PC-9 (cell line): ENCODE data around the gene STAMBP. TPM values are rescaled to one million over a fixed set of nuclear protein-coding genes. Genes with fewer than 3 reads are reported as not detected.

Source experiments
- BruUV-seq: library from RNA; stranded (reverse); fragments of 400-500 nt; replicated peaks from 2 replicates; lab custom pipeline; 2021; lab: Mats Ljungman, UMichigan
- CTCF ChIA-PET: fragments of 300-600 bp; sonication (Branson Sonifier 250); formaldehyde crosslinking; loops from one replicate; lab custom pipeline; 2022; ENCODE audit warnings: antibody characterized with exemption; lab: Charles Lee
- POLR2A ChIA-PET: fragments of 300-600 bp; sonication (Branson Sonifier 250); formaldehyde crosslinking; loops from one replicate; lab custom pipeline; 2022; ENCODE audit warnings: antibody characterized with exemption; ENCODE audit not compliant: unreplicated experiment; lab: Charles Lee
- DNase-seq, 2 experiments: peaks; one replicate each; pipeline versions ENCODE4 v3.0.0 to v3.0.0-alpha.2; 2015 to 2022; ENCODE audit warnings: mixed read lengths in 1 of 2
- H2AFZ ChIP-seq: fragments of 200-600 bp; sonication (generic); 2 replicates; pipeline ENCODE4 v1.8.1; 2017; ENCODE audit warnings: antibody characterized with exemption
- H3F3A ChIP-seq: fragments of 200-600 bp; sonication (generic); 2 replicates; pipeline ENCODE4 v1.8.1; 2017; ENCODE audit warnings: antibody characterized with exemption, mild to moderate bottlenecking, low read depth; ENCODE audit not compliant: insufficient read depth
- H3K27ac ChIP-seq: fragments of 200-600 bp; sonication (generic); 2 replicates; pipeline ENCODE4 v1.6.1; 2016; ENCODE audit warnings: mixed run types
- H3K27me3 ChIP-seq: fragments of 200-600 bp; sonication (generic); 2 replicates; pipeline ENCODE4 v1.6.1; 2016; ENCODE audit warnings: low read depth, mixed run types; ENCODE audit not compliant: insufficient read depth
- H3K36me3 ChIP-seq: fragments of 200-600 bp; sonication (generic); 2 replicates; pipeline ENCODE4 v1.6.1; 2016; ENCODE audit warnings: low read depth, mixed run types
- H3K4me1 ChIP-seq: fragments of 200-600 bp; sonication (generic); replicated peaks from 2 replicates; pipeline ENCODE4 v1.6.1; 2016; ENCODE audit warnings: mixed run types; ENCODE audit not compliant: insufficient read depth
- H3K4me2 ChIP-seq: fragments of 200-600 bp; sonication (generic); 2 replicates; pipeline ENCODE4 v1.6.1; 2017; ENCODE audit warnings: mixed run types
- H3K4me3 ChIP-seq: fragments of 200-600 bp; sonication (generic); 2 replicates; pipeline ENCODE4 v1.6.1; 2016; ENCODE audit warnings: mixed run types
- H3K79me2 ChIP-seq: fragments of 200-600 bp; sonication (generic); 2 replicates; pipeline ENCODE4 v1.6.1; 2017; ENCODE audit warnings: low read depth, mixed run types
- H3K9me2 ChIP-seq: fragments of 200-600 bp; sonication (generic); 2 replicates; pipeline ENCODE4 v1.8.1; 2017; ENCODE audit warnings: mild to moderate bottlenecking; ENCODE audit not compliant: insufficient read depth
- H3K9me3 ChIP-seq: fragments of 200-600 bp; sonication (generic); 2 replicates; pipeline ENCODE4 v1.8.1; 2016; ENCODE audit warnings: low read depth; ENCODE audit not compliant: insufficient read depth
- H4K20me1 ChIP-seq: fragments of 200-600 bp; sonication (generic); 2 replicates; pipeline ENCODE4 v1.8.1; 2017; ENCODE audit not compliant: insufficient read depth
- CTCF ChIP-seq: fragments of 200-600 bp; sonication (generic); conservative IDR thresholded peaks from 2 replicates; pipeline ENCODE4 v1.6.1; 2017; ENCODE audit warnings: mixed run types, antibody characterized with exemption, mild to moderate bottlenecking, moderate library complexity
- EZH2 ChIP-seq: fragments of 200-600 bp; sonication (generic); IDR thresholded peaks from 2 replicates; pipeline ENCODE4 v1.8.0; 2017; ENCODE audit warnings: antibody characterized with exemption, low read depth
- intact Hi-C: fragments of 100-400 bp; cut with micrococcal nuclease; formaldehyde crosslinking; loops from one replicate; pipeline ENCODE4 v1.10.0; 2022; ENCODE audit not compliant: unreplicated experiment
- total RNA-seq: library from RNA; stranded (reverse); gene quantifications from 2 replicates; pipeline ENCODE4 v1.2.3, GENCODE V29; 2021

Gene STAMBP
- total RNA-seq, 1 experiment from 2014 or later = 52.2 TPM

- Histone ChIP-seq H3K9me3 (no peaks in the 10 kb centered on the region), H2AFZ (no peak overlapping the region), H3K27me3 (no peaks in the 10 kb centered on the region), H3F3A (no peaks in the 10 kb centered on the region; the same call in 1 of the 2 replicates), H3K9me2 (no peaks in the 10 kb centered on the region), H3K79me2 (peaks cover 21% of the 10 kb centered on the region), H3K27ac (no peak overlapping the region), H3K36me3 (peaks cover 27% of the 10 kb centered on the region), H3K4me1 (peaks cover 14% of the 10 kb centered on the region), H4K20me1 (peaks cover 11% of the 10 kb centered on the region; the same call in 1 of the 2 replicates), H3K4me3 (no peak overlapping the region), H3K4me2 (no peak overlapping the region)
- DNase-seq = no peak
- POLR2A ChIA-PET = no interaction called here
- TF ChIP-seq CTCF = no peak
- no peak for TF ChIP-seq EZH2
- CTCF ChIA-PET = no interaction called here
- intact Hi-C loops = no loop called here
- no TSS peak for BruUV-seq
Measured at GRCh38 chr2:73836141-73836943, 7.6 kb downstream of the STAMBP start.

- H3K4me3 ChIP-seq = no peak overlapping the region
- CTCF ChIA-PET = no interaction called here
- intact Hi-C loops = no loop called here
- no peak overlapping the region for H3K27ac ChIP-seq
- H3F3A ChIP-seq = no peaks in the 10 kb centered on the region
- TF ChIP-seq CTCF = no peak
- TF ChIP-seq EZH2 = no peak
- no peak overlapping the region for H2AFZ ChIP-seq
- H3K79me2 ChIP-seq = peaks cover 6% of the 10 kb centered on the region; the same call in 1 of the 2 replicates
- peaks cover 15% of the 10 kb centered on the region for H3K36me3 ChIP-seq
- BruUV-seq = no TSS peak
- H3K4me2 ChIP-seq = no peak overlapping the region
- POLR2A ChIA-PET = interaction anchor here (0.6 kb wide), 2 partner anchors 213 to 286 kb away, joined by 6 to 8 read pairs; no protein-coding TSS in a partner anchor
- H3K9me2 ChIP-seq = no peaks in the 10 kb centered on the region
- peaks cover 3% of the 10 kb centered on the region for H3K4me1 ChIP-seq
- H3K9me3 ChIP-seq = no peaks in the 10 kb centered on the region
- DNase-seq = no peak
- H3K27me3 ChIP-seq = no peaks in the 10 kb centered on the region
- peaks cover 15% of the 10 kb centered on the region; the same call in 1 of the 2 replicates for H4K20me1 ChIP-seq
Measured at GRCh38 chr2:73837847-73838585, 9.3 kb downstream of the STAMBP start.

- Histone ChIP-seq H3K9me3 (no peaks in the 10 kb centered on the region), H3K4me3 (no peak overlapping the region), H3K36me3 (peaks cover 15% of the 10 kb centered on the region; the same call in 1 of the 2 replicates), H3F3A (no peaks in the 10 kb centered on the region), H3K79me2 (no peaks in the 10 kb centered on the region), H3K4me1 (no peaks in the 10 kb centered on the region), H3K27ac (no peak overlapping the region), H3K27me3 (no peaks in the 10 kb centered on the region), H4K20me1 (peaks cover 15% of the 10 kb centered on the region; the same call in 1 of the 2 replicates), H2AFZ (no peak overlapping the region), H3K4me2 (no peak overlapping the region), H3K9me2 (no peaks in the 10 kb centered on the region)
- ChIA-PET POLR2A (interaction anchor here (0.6 kb wide), 2 partner anchors 212 to 285 kb away, joined by 6 to 8 read pairs; no protein-coding TSS in a partner anchor), CTCF (no interaction called here)
- no peak for DNase-seq
- no peak for TF ChIP-seq EZH2
- no peak for TF ChIP-seq CTCF
- intact Hi-C loops = no loop called here
- BruUV-seq = no TSS peak
Measured at GRCh38 chr2:73838889-73839534, 10.3 kb downstream of the STAMBP start.
